ENCODE data around the gene CXCR3.

DNA sequence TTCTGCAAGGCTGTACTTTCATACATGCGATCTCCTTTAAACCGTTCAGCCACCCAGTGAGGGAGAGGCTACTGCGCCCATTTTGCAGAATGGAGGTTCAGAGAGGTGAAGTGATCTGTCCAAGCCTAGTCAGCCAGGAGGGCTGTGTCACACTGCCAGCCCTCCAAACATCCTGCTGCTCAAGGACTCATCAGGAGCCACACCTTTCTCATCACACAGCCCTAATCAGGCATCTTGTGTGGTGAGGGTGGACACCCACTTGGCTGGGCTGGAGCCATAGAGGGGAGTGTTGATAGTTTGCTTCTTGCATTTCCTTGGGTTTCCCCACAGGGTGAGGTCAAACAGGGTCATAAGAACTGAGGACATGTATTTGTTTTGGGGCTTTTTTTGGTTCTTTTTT lies 5.4 kb upstream of the CXCR3 start:
- TF ChIP-seq, protein P1, sequence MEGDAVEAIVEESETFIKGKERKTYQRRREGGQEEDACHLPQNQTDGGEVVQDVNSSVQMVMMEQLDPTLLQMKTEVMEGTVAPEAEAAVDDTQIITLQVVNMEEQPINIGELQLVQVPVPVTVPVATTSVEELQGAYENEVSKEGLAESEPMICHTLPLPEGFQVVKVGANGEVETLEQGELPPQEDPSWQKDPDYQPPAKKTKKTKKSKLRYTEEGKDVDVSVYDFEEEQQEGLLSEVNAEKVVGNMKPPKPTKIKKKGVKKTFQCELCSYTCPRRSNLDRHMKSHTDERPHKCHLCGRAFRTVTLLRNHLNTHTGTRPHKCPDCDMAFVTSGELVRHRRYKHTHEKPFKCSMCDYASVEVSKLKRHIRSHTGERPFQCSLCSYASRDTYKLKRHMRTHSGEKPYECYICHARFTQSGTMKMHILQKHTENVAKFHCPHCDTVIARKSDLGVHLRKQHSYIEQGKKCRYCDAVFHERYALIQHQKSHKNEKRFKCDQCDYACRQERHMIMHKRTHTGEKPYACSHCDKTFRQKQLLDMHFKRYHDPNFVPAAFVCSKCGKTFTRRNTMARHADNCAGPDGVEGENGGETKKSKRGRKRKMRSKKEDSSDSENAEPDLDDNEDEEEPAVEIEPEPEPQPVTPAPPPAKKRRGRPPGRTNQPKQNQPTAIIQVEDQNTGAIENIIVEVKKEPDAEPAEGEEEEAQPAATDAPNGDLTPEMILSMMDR (IDR thresholded peaks at IDR 0.05) = no peak
- TF ChIP-seq POLR2A (IDR thresholded peaks at IDR 0.05) (no peak), EP300 (IDR thresholded peaks at IDR 0.05; ENCODE audit: low read depth) (no peak)

Data from transverse colon (tissue), 3 donors.